COLO829 (cell line): ENCODE results near the gene SPTSSA.
"Not testable (repeated sequence)": the region's sequence is repeated elsewhere in the genome, so short reads cannot be mapped to it uniquely, and the experiment has no call there.

Experiments
- DNase-seq: peaks from one replicate; pipeline ENCODE4 v3.0.0; 2012; ENCODE audit warnings: low spot score

SPTSSA gene

DNA sequence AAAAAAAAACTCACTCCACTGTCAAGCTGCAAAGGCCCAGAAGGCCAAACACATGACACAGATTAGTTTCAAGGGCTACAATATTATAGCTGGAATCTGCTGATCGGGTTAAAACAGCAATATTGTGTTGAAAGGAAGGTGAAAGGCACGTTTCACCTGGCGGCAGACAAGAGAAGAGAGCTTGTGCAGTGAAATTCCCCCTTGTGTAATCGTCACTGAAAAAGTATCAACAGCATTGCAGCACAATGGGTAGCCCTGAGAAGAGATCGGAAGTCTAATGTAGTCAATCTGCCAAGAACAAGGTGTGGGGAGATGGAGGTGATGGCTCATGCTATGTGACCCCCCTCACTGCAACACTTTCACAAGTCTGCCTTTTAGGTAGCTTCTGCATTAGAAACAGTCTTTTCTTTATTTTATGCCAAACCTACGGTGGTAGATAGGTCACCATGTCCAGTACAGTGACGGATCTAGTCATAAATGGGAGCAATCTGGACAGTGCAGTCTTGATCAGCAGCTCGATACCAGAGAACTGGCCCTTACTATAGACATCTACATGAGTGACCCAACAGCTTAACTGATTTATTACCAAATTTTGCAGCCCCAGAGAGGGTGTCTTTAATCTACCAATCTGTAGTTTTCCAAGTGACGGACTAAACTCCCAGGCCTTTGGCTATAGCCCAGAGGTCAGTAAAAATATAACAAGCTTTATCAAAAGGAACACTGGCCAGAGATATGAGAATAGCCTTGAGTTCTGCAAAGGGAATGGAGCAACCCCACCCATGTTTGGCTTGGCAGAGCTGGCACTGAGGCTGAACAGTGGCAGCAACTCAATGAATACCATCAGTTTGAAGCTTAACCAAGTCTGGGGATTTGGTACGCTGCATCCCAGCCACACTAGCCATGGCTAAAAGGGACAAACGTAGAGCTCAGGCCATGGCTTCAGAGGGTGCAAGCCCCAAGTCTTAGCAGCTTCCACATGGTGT is 35.4 kb downstream of the SPTSSA start:
- DNase-seq: no peak

DNA sequence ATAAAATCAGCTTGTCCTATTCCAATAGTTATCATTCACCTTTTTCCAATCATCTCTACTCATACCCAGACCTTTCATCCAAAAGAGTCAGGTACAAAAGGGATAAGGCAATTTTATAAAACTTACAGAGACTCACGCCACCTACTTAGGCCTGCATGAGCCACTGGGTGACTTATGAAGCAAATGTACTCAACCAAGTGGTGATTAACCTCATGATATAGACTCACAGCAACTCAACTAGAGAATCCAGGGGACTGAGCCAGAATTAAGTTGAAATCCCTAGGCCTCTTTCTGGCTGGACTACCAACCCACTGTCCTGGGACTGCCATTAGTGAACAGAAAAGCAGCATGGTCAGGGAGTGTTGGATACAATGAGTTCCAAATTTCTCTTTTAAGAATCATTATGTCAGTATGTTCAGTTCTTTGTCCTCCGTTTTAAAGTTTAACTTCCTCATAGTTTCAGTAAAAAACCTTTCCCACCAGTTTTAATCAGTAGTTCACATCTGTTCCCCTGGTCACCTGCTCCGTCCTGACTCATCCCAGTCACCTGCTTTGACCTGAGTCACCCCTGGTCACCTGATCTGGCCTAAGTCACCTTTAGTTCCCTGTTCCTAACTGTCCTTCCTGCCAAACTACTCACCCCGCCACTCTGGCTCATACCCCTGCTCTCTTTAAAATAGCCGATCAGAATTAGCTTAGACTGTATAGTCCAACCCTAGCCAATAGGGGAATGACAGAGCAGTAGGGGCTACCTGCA is 36.8 kb downstream of the SPTSSA start:
- no peak for DNase-seq

DNA sequence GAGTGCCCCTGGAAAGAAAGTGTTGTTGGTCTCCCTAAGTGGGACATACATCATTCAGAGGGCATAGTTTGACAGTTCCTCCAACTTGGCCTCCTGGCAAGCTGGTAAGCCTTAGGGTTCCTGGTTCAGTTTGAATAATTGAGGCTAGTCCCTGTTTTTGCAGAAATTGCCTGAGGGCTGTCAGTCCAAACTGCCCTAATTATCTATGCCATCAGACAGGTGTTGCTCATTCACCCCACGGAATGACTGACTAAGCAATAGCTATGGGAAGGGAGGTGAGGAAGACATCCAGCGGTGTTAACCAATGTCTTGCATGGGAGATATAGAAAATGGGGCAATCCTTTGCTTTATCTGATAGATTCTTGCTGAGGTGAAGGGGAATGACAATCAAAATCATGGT is 37.6 kb downstream of the SPTSSA start:
- no peak for DNase-seq

DNA sequence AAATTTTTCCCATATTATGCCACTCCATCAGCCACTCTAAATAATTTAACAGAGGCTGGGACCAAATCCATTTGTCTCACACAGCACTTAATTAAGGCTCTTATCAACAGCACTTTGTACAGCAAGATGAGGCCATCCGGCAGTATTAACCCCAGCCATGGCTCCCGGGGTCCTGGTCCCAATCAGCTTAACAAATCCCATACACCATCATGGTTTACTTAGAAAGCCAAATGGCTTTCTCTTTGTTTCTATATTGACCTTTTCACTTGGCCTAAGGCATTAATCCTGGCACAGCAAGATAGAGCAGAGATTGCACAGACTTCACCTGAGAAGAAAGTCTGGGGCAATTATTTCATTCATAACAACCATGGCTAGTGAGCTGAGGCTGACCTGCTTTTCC is 38.6 kb downstream of the SPTSSA start:
- no peak for DNase-seq

DNA sequence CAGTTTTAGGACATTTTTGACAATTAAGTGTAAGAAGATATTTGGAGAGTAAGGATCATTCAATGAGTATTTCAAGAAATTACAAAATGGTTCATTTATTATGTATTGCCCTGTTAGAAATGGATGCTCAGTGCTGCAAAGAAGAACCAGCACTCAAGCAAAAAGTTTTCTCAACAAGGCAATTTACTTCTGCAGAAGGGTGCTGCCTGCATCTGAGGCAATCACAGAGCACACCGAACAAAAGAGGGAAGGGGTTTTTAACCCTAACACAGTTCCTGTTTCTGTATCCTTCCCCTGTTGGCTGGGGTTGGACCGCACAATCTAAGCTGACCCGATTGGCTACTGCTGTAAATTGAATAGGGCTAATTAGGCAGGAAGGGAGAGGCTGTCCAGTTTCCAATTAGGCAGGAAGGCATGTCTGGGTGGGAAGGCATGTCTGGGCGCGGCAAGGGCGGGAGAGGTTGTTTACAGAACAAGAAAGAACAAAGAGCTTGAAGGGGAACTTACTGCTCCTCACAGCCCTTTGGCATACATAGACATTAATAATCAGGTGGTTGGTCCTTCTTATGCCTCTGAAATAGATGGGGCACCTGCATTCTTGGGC is 41.4 kb downstream of the SPTSSA start:
- DNase-seq: no peak

DNA sequence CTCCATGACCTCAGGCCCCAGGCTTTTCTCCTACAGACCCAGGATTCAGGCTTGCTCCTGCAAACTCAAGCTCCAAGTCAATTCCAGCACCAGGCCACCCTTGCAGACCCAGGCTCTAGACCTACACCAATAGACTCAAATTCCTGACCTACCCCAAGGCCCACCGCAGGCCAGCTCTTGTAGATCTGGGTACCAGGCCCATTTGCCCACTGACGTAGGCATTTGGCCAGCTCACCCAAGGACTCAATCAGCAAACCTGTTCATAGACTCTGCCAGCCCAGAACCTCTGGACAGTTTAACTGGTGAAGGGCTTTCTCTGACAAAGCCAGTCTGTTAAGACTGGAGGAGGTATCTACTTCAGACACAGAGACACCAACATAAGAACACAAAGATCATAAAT is 52.3 kb downstream of the SPTSSA start:
- no peak for DNase-seq

DNA sequence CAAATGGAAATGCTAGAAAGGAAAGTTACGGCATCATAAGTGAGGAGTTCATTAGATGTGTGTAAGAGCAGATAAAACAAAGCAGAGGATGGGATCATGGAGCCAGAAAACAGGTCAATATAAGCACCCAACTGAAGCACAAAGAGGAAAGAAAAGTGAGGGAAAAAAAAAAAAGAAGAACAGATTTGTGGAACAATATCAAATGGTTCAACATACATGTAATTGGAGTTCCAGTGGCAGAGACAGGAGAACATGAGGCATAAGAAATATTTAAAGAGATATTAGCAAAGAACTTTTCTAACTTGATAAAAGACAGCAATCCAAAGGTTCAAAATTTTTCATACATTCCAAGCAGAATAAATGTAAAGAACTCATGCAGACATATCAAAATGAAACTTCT is 54.1 kb downstream of the SPTSSA start:
- DNase-seq: no peak

DNA sequence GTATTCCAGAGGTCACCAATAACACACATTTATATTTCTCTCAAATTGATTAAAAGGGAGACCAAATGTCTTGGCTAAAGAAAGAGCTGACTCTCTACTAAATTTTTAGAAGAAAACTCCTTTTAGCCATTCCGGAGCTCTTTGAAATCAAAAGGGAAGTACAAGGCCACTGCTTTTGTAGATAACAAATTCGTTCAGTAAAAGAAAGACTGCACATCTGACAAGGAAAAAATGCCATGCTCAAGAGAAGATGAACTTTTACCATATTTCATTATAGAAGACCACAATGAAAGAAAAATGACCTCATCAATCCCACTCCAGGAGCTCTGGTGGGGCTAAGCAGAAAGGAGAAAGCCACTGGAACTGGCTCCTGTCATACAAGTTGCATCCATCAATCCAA is 57.6 kb downstream of the SPTSSA start:
- DNase-seq: no peak

DNA sequence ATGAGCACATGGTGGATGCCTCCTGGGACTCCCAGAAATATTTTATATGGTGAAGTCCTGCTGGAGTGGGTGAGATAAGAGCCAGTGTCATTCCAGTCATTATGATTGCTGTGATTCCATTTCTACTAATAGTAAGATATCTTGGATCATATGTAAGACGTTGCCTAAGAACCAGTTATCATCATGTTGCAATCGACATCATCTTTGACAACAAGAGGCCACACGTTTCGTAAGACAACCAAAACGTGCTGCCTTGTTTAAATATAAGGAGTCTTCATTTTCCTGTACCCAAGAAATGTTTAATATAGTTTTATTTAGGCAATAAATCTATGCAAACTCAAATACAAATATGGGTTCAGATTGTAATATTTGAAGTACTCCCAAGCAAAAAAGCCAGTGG is 58.4 kb downstream of the SPTSSA start:
- no peak for DNase-seq

DNA sequence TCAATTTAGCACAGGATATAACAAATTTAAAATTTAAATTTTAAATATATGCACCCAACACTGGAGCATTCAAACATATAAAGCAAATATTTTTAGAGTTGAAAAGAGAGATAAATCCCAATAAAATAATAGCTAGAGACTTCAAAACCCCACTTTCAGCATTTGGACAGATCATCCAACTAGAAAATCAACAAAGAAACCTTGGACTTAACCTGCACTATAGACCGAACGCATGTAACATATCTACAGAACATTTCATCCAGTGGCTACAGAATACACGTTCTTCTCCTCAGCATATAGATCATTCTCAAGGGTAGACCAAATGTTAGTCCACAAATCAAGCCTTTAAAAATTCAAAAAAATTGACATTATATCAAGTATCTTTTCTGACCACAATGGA is 64.0 kb downstream of the SPTSSA start:
- DNase-seq: no peak

DNA sequence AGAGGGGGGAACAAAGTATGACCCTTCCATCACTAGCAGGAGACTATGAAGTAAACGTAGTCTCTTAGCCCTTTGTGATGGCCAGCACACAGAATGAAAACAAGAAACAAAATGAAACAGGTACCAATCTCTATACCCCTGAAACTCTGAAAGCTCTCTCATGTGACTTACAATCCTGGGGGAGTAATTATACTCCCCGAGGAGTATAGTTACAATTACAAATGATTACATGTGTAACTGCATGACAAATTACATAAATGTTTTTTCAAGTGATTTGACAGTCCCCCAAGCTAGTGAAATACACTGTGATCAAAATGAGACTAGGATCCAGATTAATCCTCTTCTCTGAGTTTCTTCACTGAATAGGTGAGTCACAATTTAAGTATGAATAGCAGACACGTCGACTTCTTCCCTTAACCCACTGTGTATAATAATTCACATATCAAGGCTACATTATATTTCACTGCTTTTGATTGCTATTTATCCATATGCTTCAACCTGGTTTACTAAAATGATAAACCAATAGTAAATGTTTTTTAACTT is 74.0 kb downstream of the SPTSSA start:
- DNase-seq: no peak

DNA sequence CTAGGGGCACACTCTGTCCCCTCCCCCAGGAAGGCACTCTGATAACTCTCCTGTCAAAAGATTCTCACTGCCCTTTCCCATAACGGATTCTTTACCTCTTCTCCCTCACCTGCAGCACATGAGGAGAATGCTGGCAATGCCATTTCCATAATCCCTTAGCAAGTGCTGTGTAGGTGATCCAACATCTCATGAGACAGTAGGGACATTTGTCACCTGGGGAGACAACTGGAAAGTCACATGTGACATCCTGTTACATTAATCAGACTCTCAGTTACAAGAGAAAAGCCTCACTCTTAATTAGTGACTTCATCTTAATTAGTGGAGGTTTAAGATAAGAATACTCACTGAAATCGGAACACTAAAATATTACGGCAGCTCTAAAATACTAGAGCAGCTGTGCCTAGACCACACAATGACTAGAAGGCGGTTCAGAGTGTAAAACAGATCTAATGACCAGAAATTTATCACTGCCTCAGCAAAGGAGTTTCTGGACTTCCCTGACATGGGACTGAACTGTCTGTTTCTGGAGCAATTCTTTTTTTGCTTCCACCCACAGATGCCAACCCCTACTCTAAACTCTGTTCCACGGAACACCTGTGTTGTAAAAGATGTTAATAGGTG is 75.1 kb downstream of the SPTSSA start:
- no peak for DNase-seq

DNA sequence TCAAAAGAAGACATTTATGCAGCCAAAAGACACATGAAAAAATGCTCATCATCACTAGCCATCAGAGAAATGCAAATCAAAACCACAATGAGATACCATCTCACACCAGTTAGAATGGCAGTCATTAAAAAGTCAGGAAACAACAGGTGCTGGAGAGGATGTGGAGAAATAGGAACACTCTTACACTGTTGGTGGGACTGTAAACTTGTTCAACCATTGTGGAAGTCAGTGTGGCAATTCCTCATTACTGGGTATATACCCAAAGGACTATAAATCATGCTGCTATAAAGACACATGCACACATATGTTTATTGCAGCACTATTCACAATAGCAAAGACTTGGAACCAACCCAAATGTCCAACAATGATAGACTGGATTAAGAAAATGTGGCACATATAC is 76.2 kb downstream of the SPTSSA start:
- not testable (repeated sequence) for DNase-seq

DNA sequence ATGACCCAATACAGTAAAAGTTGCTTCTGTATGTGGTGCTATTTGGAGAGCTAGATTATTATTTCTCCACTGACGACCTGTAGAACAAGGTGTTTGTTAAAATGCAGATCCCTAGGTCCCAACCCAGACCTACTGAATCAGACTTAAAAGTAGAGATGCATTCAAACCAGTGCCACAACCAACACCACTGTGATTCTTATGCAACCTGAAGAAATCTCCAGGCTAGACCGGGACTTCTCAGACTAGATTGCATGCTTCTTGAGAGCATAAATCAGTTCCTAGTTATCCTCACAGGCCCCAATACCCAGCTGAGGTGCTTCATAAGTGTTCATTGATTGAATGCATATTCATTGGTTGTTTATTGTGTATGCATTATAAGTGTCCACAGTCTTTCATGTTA is 78.2 kb downstream of the SPTSSA start:
- DNase-seq: no peak
